Measurements from ENCODE around the gene RNU1-2.
"Not testable (repeated sequence)": the region's sequence is repeated elsewhere in the genome, so short reads cannot be mapped to it uniquely, and the experiment has no call there.

The RNU1-2 gene

GRCh38 chr1:16927256-16927655 is 31.5 kb downstream of the RNU1-2 start:
- DNase-seq = no peak

GRCh38 chr1:16927711-16928485 is 32.1 kb downstream of the RNU1-2 start:
- no peak for DNase-seq

- DNase-seq = not testable (repeated sequence)
Measured at GRCh38 chr1:16929146-16930041, 33.6 kb downstream of the RNU1-2 start.

GRCh38 chr1:16931206-16931934 is 35.6 kb downstream of the RNU1-2 start:
- DNase-seq = not testable (repeated sequence)

GRCh38 chr1:16933945-16934344 is 38.2 kb downstream of the RNU1-2 start:
- not testable (repeated sequence) for DNase-seq

- not testable (repeated sequence) for DNase-seq
Measured at GRCh38 chr1:16936580-16936979, 40.8 kb downstream of the RNU1-2 start.

- no peak for DNase-seq
Measured at GRCh38 chr1:16938351-16939321, 42.9 kb downstream of the RNU1-2 start.

GRCh38 chr1:16939386-16940180 is 43.8 kb downstream of the RNU1-2 start:
- not testable (repeated sequence) for DNase-seq

- DNase-seq = no peak
Measured at GRCh38 chr1:16944038-16944437, 48.3 kb downstream of the RNU1-2 start.

- DNase-seq = not testable (repeated sequence)
Measured at GRCh38 chr1:16945512-16945911, 49.7 kb downstream of the RNU1-2 start.
